ACC112 (cell line): Measurements from ENCODE around the gene CRABP1.

Source experiments
- H2AFZ ChIP-seq: fragments of 200-600 bp; sonication (generic); one replicate; pipeline ENCODE4 v1.6.0; 2017; ENCODE audit warnings: antibody characterized with exemption, low read length; ENCODE audit not compliant: unreplicated experiment
- H3K27ac ChIP-seq: fragments of 200-600 bp; sonication (generic); 2 replicates; pipeline ENCODE4 v1.5.1; 2014; ENCODE audit warnings: low read depth, mild to moderate bottlenecking, antibody characterized with exemption, low read length, moderate library complexity
- H3K27me3 ChIP-seq: fragments of 200-600 bp; sonication (generic); 2 replicates; pipeline ENCODE4 v1.6.1; 2014; ENCODE audit warnings: mild to moderate bottlenecking, antibody characterized with exemption, low read length, moderate library complexity, mixed read lengths; ENCODE audit not compliant: insufficient read depth
- H3K36me3 ChIP-seq: fragments of 200-600 bp; sonication (generic); 2 replicates; pipeline ENCODE4 v1.6.1; 2016; ENCODE audit warnings: mild to moderate bottlenecking, antibody characterized with exemption, low read length, moderate library complexity, mixed read lengths; ENCODE audit not compliant: insufficient read depth
- H3K4me1 ChIP-seq: fragments of 200-600 bp; sonication (generic); one replicate; pipeline ENCODE4 v1.6.1; 2016; ENCODE audit warnings: low read length, mixed read lengths; ENCODE audit not compliant: insufficient read depth, unreplicated experiment, control insufficient read depth
- H3K4me3 ChIP-seq: fragments of 200-600 bp; sonication (generic); 2 replicates; pipeline ENCODE4 v1.5.1; 2014; ENCODE audit warnings: mild to moderate bottlenecking, low read depth, low read length
- H3K79me2 ChIP-seq: fragments of 200-600 bp; sonication (generic); one replicate; pipeline ENCODE4 v1.6.0; 2016; ENCODE audit warnings: low read length; ENCODE audit not compliant: control insufficient read depth, unreplicated experiment, insufficient read depth

Gene CRABP1

DNA sequence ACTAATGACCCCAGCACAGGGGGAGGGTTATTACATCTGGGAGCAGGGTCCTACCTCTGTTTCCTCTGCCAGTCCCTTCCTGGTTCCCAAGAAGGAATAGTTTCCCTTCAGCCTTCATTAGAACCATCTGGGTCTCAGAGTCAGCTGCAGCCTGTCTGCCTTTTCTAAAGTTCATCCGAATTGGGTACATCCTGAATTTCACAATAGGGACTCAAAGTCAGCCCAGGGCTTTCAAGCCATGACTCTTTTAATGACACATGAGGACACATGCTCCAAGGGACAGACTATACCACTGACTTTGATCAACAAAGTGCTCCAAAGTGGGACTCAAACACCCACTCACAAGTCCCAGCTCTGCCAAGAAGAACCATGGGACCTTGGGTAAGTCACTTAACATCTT lies 12.7 kb upstream of the CRABP1 start:
- Histone ChIP-seq H3K79me2 (no peaks in the 10 kb centered on the region), H3K27me3 (no peaks in the 10 kb centered on the region), H2AFZ (no peak overlapping the region), H3K4me1 (peaks cover 11% of the 10 kb centered on the region), H3K27ac (no peak overlapping the region), H3K4me3 (no peak overlapping the region), H3K36me3 (no peaks in the 10 kb centered on the region)

GRCh38 chr15:78329625-78330024 lies 10.5 kb upstream of the CRABP1 start:
- no peaks in the 10 kb centered on the region for H3K79me2 ChIP-seq
- no peak overlapping the region for H3K4me3 ChIP-seq
- H3K27me3 ChIP-seq = peaks cover 15% of the 10 kb centered on the region
- H3K27ac ChIP-seq = no peak overlapping the region
- H2AFZ ChIP-seq = no peak overlapping the region
- peaks cover 11% of the 10 kb centered on the region for H3K4me1 ChIP-seq
- no peaks in the 10 kb centered on the region for H3K36me3 ChIP-seq

DNA sequence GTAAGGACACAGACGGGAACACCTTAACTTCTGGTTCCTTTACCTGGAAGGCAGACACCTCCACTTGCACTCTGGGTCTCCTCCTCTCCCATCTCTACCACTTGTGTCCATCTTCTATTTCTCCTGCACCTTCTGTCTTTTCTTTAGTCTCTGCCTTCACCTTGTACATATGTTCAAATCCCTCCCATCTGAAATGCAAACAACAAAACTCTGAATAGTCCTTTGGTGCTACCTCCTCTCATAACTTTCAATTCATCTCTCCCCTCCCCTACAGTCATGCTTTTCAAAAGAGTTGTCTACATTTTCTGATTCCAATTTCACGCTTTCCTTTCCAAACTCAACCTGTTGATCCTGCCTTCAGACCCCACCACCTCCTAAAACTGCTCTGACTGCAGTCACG lies 5.3 kb upstream of the CRABP1 start:
- Histone ChIP-seq H3K4me3 (no peak overlapping the region), H3K27me3 (peaks cover 59% of the 10 kb centered on the region), H3K4me1 (no peaks in the 10 kb centered on the region), H3K79me2 (no peaks in the 10 kb centered on the region), H3K27ac (no peak overlapping the region), H2AFZ (no peak overlapping the region), H3K36me3 (no peaks in the 10 kb centered on the region)

DNA sequence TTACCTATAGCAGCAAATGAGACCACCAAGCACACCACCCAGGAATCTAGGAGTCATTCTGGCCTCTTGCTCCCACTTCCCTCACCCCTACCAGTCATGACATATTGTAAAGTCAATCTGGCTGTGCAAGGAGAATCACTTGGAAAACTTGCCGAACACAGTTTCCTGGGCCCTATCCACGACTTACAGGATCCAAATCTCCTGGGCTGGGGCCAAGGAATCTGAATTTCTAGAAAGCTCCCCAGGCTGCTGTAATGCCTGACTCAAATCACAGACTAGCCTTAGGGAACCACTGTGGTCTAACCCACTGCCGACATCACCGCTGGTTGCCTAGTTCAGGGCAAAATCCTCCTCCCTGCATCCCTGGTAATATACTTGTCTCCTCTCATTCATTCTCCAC lies 4.2 kb upstream of the CRABP1 start:
- Histone ChIP-seq H3K27me3 (peaks cover 70% of the 10 kb centered on the region), H3K27ac (no peak overlapping the region), H3K36me3 (no peaks in the 10 kb centered on the region), H3K79me2 (no peaks in the 10 kb centered on the region), H3K4me3 (no peak overlapping the region), H2AFZ (no peak overlapping the region), H3K4me1 (no peaks in the 10 kb centered on the region)

- H2AFZ ChIP-seq = no peak overlapping the region
- H3K27ac ChIP-seq = no peak overlapping the region
- no peak overlapping the region for H3K4me3 ChIP-seq
- peaks cover 91% of the 10 kb centered on the region for H3K27me3 ChIP-seq
- no peaks in the 10 kb centered on the region for H3K79me2 ChIP-seq
- H3K4me1 ChIP-seq = no peaks in the 10 kb centered on the region
- H3K36me3 ChIP-seq = no peaks in the 10 kb centered on the region
Measured at GRCh38 chr15:78338781-78339180, 1.4 kb upstream of the CRABP1 start.

- H3K27me3 ChIP-seq = peaks cover 87% of the 10 kb centered on the region
- H2AFZ ChIP-seq = no peak overlapping the region
- H3K4me3 ChIP-seq = no peak overlapping the region
Measured at GRCh38 chr15:78339559-78339958, 594 bp upstream of the CRABP1 start.

DNA sequence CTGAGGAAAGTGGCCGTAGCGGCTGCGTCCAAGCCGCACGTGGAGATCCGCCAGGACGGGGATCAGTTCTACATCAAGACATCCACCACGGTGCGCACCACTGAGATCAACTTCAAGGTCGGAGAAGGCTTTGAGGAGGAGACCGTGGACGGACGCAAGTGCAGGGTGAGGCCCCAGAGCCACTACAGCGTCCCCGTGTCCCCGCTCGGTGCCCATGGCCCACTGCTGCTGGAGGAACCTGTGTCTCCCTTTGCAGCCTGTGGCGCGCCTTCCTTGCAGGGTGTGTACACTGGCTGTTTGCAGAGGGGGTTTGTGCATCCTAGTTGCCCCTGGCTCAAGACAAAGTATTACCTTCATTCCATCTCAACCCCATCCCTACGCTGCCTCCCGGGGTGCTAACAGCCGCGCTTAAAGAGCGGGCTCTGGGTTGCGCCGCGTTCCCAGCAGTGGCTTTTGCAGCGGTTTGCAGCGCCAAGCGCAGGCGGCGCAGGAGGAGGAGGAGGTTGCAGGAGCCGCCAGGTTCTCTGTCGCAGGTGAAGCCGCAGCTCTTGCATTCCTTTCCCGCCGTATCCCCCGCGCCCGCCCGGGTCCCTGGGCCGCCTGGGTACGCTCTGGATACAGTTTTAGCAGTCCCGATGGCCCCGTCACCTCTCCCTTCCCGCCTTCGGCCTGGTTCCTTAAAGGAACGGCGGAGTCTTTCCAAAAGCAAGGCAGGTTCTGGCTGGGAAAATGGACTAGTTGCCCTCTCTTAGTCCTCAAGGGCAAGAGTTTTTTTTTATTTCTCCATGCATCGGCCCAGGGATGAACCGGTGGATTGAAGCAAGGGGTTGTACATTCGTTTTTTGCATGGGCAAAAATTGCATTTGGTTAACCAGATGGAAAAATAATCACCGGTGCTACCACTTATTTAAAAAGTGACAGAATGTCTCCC lies 1.2 kb downstream of the CRABP1 start:
- Histone ChIP-seq H3K27me3 (peaks cover 87% of the 10 kb centered on the region), H3K4me3 (no peak overlapping the region), H3K79me2 (no peaks in the 10 kb centered on the region)

More at GRCh38 chr15:78339559-78339958, 594 bp upstream of the CRABP1 start:
- Histone ChIP-seq H3K36me3 (no peaks in the 10 kb centered on the region), H3K4me1 (no peaks in the 10 kb centered on the region), H3K79me2 (no peaks in the 10 kb centered on the region), H3K27ac (no peak overlapping the region)

DNA sequence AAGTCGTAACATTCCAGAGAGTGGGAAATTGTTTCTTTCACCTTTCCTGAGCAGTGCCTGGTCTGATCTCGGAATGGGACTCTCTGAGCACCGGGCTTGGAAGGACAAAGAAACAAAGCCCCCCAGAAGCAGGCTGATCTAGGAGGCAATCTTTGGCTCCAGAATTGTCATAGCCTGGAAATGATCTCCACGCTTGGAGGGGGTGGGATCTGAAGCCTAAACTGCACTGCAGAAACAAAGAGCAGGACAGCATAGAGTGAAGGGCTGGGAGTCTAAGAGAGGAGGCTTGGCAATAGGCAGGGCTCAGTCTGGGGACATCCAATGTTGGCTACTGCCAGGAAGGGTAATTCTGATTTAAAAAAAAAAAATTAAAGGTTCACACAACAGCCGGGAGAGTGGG lies 1.9 kb downstream of the CRABP1 start:
- Histone ChIP-seq H3K79me2 (no peaks in the 10 kb centered on the region), H2AFZ (no peak overlapping the region), H3K36me3 (no peaks in the 10 kb centered on the region), H3K27me3 (peaks cover 90% of the 10 kb centered on the region), H3K4me3 (no peak overlapping the region), H3K4me1 (no peaks in the 10 kb centered on the region), H3K27ac (no peak overlapping the region)

More for the DNA sequence above, 1.2 kb downstream of the CRABP1 start:
- H3K4me1 ChIP-seq = no peaks in the 10 kb centered on the region
- H3K36me3 ChIP-seq = no peaks in the 10 kb centered on the region
- H3K27ac ChIP-seq = no peak overlapping the region
- no peak overlapping the region for H2AFZ ChIP-seq

- H3K27me3 ChIP-seq = peaks cover 94% of the 10 kb centered on the region
- no peaks in the 10 kb centered on the region for H3K79me2 ChIP-seq
- no peaks in the 10 kb centered on the region for H3K36me3 ChIP-seq
- H3K4me1 ChIP-seq = no peaks in the 10 kb centered on the region
- H3K4me3 ChIP-seq = no peak overlapping the region
- no peak overlapping the region for H2AFZ ChIP-seq
- no peak overlapping the region for H3K27ac ChIP-seq
Measured at GRCh38 chr15:78343276-78344060, 3.3 kb downstream of the CRABP1 start.

- Histone ChIP-seq H2AFZ (no peak overlapping the region), H3K27me3 (peaks cover 79% of the 10 kb centered on the region), H3K36me3 (no peaks in the 10 kb centered on the region)
Measured at GRCh38 chr15:78345396-78346125, 5.4 kb downstream of the CRABP1 start.

More at GRCh38 chr15:78345396-78346125, 5.4 kb downstream of the CRABP1 start:
- H3K4me3 ChIP-seq = no peak overlapping the region
- no peak overlapping the region for H3K27ac ChIP-seq
- H3K79me2 ChIP-seq = no peaks in the 10 kb centered on the region
- H3K4me1 ChIP-seq = no peaks in the 10 kb centered on the region
